Right forelimb (tissue), 1 donor: Measurements from ENCODE around the gene REEP6.
"Not testable (repeated sequence)": the region's sequence is repeated elsewhere in the genome, so short reads cannot be mapped to it uniquely, and the experiment has no call there.

ENCODE experiments used
- DNase-seq: peaks from one replicate; pipeline ENCODE4 v3.0.0-alpha.2; 2018

The REEP6 gene

GRCh38 chr19:1491849-1492170 lies 829 bp downstream of the REEP6 start:
- DNase-seq = no peak

DNA sequence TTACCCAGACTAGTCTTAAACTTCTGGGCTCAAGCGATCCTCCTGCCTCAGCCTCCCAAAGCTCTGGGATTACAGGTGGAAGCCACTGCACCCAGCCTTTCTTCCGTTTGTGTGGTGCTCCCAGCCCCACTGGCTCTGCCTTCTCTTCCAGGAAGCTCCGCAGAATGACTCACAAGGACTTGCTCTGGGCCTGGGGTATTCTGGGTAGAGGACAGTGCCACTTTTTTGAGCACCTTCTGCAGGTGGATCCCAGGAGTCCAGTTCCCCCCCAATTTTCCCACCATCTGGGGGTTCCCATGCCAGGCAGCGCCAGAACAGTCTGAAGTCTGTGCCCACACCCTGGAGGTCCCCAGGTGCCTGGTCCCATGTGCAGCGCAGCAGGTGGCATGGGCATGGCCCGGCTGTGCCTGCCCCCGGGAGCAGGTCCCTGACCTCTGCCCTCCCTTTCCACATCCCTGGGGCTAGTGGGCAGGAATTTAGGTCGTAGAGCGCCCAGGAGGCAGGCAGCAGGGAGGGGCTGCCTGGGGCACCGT lies 1.6 kb downstream of the REEP6 start:
- no peak for DNase-seq

DNA sequence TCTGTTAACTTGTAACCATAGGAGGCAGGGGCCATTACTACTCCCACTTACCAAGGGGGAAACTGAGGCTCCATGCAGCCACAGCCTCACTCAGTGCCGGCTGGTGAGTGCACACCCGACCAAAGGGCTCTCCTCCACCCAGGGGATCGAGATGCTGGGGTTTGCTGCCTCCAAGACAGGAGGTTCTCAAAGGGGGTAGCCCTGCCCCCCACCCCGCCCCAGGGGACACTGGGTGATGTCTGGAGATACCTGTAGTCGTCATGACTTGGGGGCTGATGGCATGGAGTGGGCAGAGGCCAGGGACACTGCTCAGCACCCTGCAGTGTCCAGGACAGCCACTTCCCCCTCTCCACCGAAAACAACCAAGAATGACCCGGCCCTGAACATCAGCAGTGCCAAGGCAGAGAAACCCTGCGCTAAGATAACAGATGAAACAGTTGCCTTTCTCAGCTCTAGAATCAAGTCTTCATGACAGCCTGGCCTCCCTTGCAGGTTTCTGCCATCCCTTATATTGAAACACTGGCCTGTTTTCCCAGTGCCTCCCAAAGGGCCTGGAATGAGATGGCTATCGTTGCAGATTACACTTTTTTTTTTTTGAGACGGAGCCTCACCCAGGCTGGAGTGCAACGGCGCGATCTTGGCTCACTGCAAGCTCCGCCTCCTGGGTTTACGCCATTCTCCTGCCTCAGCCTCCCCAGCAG lies 3.3 kb downstream of the REEP6 start:
- no peak for DNase-seq

DNA sequence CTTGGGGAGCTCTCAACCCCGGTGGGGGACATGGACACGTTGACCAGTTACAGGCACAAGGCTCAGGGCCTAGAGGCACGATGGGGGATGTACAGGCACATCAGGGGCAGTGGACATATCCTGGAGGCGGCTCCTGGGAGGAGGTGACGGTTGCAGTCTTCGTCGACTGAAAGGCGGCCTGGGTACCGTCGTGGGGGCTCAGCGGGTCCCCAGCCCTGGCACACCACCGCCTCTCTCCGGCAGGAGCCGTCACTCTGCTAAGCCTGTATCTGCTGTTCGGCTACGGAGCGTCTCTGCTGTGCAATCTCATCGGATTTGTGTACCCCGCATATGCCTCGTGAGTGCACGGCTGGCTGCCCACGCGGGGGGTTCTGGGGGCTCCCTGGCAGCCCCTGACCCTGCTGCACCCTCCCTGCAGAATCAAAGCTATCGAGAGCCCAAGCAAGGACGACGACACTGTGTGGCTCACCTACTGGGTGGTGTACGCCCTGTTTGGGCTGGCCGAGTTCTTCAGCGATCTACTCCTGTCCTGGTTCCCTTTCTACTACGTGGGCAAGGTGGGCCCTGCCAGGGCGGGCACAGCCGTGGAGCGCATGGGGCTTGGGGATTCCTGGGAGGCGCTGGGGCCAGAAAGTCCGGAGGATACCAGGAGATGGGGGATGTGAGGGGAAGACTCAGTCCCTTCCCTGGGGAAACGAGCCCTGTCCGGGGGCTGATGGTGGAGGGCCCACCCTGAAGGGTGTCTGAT lies 4.2 kb downstream of the REEP6 start:
- DNase-seq = peak; percentile 38

DNA sequence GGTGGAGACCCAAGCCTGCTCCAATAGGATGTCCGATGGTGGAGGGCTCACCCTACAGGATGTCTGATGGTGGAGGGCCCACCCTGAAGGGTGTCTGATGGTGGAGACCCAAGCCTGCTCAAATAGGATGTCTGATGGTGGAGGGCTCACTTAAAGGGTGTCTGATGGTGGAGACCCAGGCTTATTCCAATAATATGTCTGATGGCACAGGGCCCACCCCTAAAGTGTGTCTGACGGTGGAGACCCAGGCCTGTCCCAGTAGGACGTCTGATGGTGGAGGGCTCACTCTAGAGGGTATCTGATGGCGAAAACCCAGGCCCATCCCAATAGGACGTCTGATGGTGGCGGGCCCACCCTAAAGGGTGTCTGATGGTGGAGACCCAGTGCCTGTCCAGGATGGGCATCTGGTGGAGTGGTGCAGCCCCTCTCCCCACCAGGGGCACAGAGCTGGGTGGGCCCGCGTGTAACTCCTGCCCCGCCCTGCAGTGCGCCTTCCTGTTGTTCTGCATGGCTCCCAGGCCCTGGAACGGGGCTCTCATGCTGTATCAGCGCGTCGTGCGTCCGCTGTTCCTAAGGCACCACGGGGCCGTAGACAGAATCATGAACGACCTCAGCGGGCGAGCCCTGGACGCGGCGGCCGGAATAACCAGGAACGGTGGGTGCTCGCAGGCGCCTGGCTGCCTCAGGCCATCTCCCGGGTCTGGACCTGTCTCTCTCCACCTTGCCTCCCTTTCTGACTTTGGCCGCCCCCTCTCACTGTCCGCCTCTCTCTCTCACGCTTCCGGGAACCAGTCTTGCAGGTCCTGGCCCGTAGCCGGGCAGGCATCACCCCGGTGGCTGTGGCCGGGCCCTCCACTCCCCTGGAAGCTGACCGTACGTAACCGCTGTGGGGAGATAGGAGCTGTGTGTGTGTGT lies 5.1 kb downstream of the REEP6 start:
- DNase-seq = no peak

DNA sequence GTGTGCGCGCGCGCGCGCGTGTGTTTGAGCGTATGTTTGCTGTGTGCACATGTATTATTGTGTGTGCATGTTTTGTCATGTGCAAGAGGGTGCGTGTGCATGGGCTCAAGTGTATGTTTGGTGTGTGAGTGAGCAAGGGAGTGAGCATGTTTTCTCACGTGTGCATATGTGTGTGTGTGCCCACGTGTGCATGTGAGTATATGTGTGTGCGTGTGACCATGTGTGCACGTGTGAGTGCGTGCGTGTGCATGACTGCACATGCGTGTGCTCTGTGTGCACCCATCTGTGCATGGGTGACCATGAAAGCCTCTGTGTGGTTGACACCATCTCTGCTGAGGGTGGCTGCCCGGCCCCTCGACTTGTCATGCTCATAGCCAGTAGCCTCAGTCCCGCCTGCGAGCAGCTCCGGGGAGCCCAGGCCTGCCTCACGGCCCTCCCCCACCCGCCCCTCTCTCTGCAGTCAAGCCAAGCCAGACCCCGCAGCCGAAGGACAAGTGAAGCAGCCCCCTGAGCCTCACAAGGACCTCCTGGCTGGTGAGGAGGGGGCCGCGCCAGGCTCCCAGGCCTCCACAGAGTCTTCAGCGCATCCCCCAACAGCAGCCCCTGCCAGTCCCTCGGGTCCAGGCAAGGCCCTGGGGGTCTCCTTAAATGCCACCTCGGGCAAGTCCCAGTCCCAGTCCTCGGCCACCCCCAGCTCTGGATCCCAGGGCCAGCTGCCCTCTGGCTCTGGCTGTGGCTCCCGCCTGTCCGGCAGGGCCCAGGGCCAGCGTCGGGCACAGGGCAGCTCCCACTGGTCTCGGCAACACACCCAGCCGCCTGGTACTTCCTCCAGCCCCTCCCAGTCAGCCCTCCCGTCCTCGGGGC lies 6.0 kb downstream of the REEP6 start:
- no peak for DNase-seq

GRCh38 chr19:1497578-1498235 lies 6.7 kb downstream of the REEP6 start:
- DNase-seq = no peak

DNA sequence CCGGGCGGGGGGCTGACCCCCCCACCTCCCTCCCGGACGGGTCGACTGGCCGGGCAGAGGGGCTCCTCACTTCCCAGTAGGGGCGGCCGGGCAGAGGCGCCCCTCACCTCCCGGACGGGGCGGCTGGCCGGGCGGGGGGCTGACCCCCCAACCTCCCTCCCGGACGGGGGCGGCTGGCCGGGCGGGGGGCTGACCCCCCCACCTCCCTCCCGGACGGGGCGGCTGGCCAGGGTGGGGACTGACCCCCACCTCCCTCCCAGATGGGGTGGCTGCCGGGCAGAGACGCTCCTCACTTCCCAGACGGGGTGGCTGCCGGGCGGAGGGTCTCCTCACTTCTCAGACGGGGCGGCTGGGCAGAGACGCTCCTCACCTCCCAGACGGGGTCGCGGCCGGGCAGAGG lies 8.2 kb downstream of the REEP6 start:
- not testable (repeated sequence) for DNase-seq

DNA sequence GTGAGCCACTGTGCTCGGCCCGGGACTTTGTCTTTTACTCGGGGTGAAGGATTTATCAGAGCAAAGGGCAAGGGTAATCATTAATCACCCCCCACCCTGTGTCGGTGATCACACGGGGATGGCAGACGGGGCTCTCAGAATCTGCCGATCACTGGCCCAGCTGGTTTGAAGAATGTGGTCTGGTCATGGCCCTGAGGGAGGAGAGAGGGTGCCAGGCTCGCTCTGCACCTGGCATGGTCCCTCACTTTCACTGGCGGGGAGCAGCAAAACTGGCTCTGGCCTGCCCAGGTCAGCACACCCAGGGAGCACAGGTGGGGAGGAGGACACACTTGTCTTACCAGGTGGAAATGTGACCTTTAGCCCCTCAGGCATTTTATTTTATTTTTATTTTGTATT lies 10.2 kb downstream of the REEP6 start:
- DNase-seq = no peak

GRCh38 chr19:1502433-1503088 lies 11.6 kb downstream of the REEP6 start:
- no peak for DNase-seq

- no peak for DNase-seq
These were observed 12.3 kb downstream of the REEP6 start for GRCh38 chr19:1503089-1503924.

GRCh38 chr19:1503925-1504773 lies 13.2 kb downstream of the REEP6 start:
- no peak for DNase-seq

- no peak for DNase-seq
These were observed 14.0 kb downstream of the REEP6 start for GRCh38 chr19:1505012-1505411.

GRCh38 chr19:1505991-1506881 lies 15.3 kb downstream of the REEP6 start:
- no peak for DNase-seq

GRCh38 chr19:1507192-1507660 lies 16.2 kb downstream of the REEP6 start:
- no peak for DNase-seq

- peak; percentile 95 for DNase-seq
These were observed 17.0 kb downstream of the REEP6 start for GRCh38 chr19:1507763-1508506.

- no peak for DNase-seq
These were observed 17.5 kb downstream of the REEP6 start for GRCh38 chr19:1508507-1508856.
